ENCODE results near the gene FCER1G. TPM values are rescaled to one million over a fixed set of nuclear protein-coding genes. Genes with fewer than 3 reads are reported as not detected.

FCER1G gene
- polyA plus RNA-seq, 1 donor from 2014 or later, result 3.5 TPM

- H3K4me3 ChIP-seq (ENCODE audit: low read length), result no peak overlapping the region
- H3K9me3 ChIP-seq (ENCODE audit: low read length), result no peaks in the 10 kb centered on the region
- H3K27ac ChIP-seq (ENCODE audit: low read length), result no peak overlapping the region
- H4K20me1 ChIP-seq (ENCODE audit: insufficient read depth), result no peaks in the 10 kb centered on the region
- no peak overlapping the region for H3K9ac ChIP-seq (ENCODE audit: low read length)
- H3K79me2 ChIP-seq (replicated peaks; ENCODE audit: insufficient read depth, low read length), result no peaks in the 10 kb centered on the region
- no peak for TF ChIP-seq SMC3 (conservative IDR thresholded peaks at IDR 0.05; ENCODE audit: poor library complexity)
- TF ChIP-seq POLR2AphosphoS5 (IDR thresholded peaks at IDR 0.05), result no peak
- TF ChIP-seq TAF1 (IDR thresholded peaks at IDR 0.05; ENCODE audit: low read depth), result no peak
- no peak for TF ChIP-seq CTCF (IDR thresholded peaks at IDR 0.05; ENCODE audit: poor library complexity, severe bottlenecking)
- no peaks in the 10 kb centered on the region for H3K36me3 ChIP-seq (ENCODE audit: insufficient read depth, low read length)
- no peak overlapping the region for H2AFZ ChIP-seq (ENCODE audit: low read depth, low read length)
- H3K4me2 ChIP-seq (ENCODE audit: low read length), result no peak overlapping the region
- H3K9me2 ChIP-seq (ENCODE audit: insufficient read depth, low read length), result no peaks in the 10 kb centered on the region
- peaks cover 2% of the 10 kb centered on the region for H3K27me3 ChIP-seq (ENCODE audit: insufficient read depth, low read depth, low read length)
- no peaks in the 10 kb centered on the region for H3F3A ChIP-seq (ENCODE audit: insufficient read depth, low read length, poor library complexity, severe bottlenecking)
These were observed 50.2 kb downstream of the FCER1G start for GRCh38 chr1:161265305-161265704.

GRCh38 chr1:161266202-161266601 lies 51.1 kb downstream of the FCER1G start:
- Histone ChIP-seq H3K4me2 (ENCODE audit: low read length) (no peak overlapping the region), H3K9me2 (ENCODE audit: insufficient read depth, low read length) (no peaks in the 10 kb centered on the region), H3K27me3 (ENCODE audit: insufficient read depth, low read depth, low read length) (no peaks in the 10 kb centered on the region), H3K9me3 (ENCODE audit: low read length) (no peaks in the 10 kb centered on the region), H3K4me3 (ENCODE audit: low read length) (no peak overlapping the region), H2AFZ (ENCODE audit: low read depth, low read length) (no peak overlapping the region), H3F3A (ENCODE audit: insufficient read depth, low read length, poor library complexity, severe bottlenecking) (no peaks in the 10 kb centered on the region), H3K36me3 (ENCODE audit: insufficient read depth, low read length) (no peaks in the 10 kb centered on the region), H3K79me2 (replicated peaks; ENCODE audit: insufficient read depth, low read length) (no peaks in the 10 kb centered on the region), H3K27ac (ENCODE audit: low read length) (no peak overlapping the region), H4K20me1 (ENCODE audit: insufficient read depth) (no peaks in the 10 kb centered on the region), H3K9ac (ENCODE audit: low read length) (no peak overlapping the region)
- TF ChIP-seq EP300 (conservative IDR thresholded peaks at IDR 0.05; ENCODE audit: poor library complexity, severe bottlenecking) (no peak), REST (IDR thresholded peaks at IDR 0.05; ENCODE audit: borderline replicate concordance) (no peak), EZH2 (IDR thresholded peaks at IDR 0.05; ENCODE audit: borderline replicate concordance, insufficient read depth, low read length, poor library complexity, severe bottlenecking) (no peak), SMC3 (conservative IDR thresholded peaks at IDR 0.05; ENCODE audit: poor library complexity) (no peak), RAD21 (conservative IDR thresholded peaks at IDR 0.05) (no peak), MXI1 (conservative IDR thresholded peaks at IDR 0.05; ENCODE audit: poor library complexity, severe bottlenecking) (no peak), TAF1 (IDR thresholded peaks at IDR 0.05; ENCODE audit: low read depth) (no peak), CTCF (IDR thresholded peaks at IDR 0.05; ENCODE audit: poor library complexity, severe bottlenecking) (no peak), POLR2AphosphoS5 (IDR thresholded peaks at IDR 0.05) (no peak)
